Activated CD8-positive, alpha-beta memory T cell treated with anti-CD3 and anti-CD28 coated beads, Interleukin-2, amount 50 U/mL, for 4 hours (primary cell): ENCODE results near the gene ARL14.
"Not testable (repeated sequence)": the region's sequence is repeated elsewhere in the genome, so short reads cannot be mapped to it uniquely, and the experiment has no call there.

Experiments used
- DNase-seq: peaks from one replicate; pipeline ENCODE4 v3.0.0-alpha.2; 2020

ARL14 gene

DNA sequence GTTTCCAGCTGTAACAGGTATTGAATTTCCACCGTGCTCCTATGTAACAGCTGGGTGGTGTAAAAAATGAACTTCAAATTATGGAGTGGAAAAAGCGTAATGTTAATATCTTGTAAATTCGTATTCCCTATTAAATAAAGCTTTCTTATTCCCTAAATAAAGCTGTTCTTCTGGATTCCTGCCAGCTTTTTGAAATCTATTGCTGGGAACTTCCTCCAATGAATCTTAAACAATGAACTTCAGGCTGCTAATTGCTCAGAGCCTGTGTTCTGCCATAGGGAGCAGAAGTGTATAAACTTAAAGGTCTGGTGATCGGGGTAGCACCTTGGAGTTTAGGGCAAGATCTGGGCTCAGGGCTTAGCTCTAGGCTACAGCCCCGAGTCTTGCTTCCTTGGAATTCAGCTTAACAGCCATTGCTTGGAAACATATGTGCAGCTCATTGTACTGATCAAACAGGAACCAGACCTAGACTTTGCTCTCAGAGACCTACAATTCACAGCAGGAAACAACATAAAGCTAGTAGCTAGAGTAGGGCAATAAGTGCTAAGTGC lies 1.4 kb downstream of the ARL14 start:
- no peak for DNase-seq

DNA sequence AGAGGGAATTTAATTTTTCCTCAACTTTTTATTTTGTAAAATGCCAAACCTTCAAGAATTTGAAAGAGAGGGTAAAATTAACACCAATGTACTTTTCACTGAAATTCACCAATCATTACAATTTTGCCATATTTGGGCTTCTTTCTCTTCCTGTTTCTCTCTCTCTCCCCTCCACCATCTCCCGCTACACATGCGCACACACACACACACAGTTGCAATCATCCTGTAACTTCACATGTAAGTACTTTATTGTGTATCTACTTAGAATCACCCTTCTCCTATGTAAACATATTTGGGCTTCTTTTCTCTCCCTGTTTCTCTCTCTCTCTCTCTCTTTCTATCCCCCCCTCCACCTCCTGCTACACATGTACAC lies 7.4 kb downstream of the ARL14 start:
- DNase-seq: no peak

DNA sequence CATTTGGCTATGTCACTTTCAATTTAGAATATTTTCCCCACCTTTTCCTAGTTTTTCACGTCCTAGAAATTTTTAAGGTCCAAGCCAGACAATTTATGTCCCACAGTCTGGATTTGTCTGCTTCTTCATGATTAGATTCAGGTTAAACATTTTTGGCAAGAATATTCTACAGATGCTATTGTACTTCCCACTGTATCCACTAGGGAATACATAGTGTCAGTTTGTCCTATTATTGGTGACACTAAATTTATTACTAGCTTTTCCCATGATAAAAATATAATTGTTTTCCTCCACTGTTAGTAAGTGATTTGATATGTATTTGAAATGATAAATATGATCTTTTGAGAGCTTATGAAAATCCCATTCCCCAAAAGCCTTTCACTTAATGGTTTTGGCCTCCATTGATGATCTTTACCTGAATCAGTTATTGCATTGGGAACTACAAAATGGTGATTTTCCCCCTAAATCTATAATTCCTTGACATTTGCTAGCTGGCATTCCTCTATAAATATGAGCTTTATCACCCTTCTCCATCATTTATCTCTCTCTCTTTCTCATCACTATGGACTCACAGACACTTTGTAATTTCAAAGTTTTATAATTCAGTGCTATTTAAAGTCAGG lies 8.3 kb downstream of the ARL14 start:
- DNase-seq: no peak

DNA sequence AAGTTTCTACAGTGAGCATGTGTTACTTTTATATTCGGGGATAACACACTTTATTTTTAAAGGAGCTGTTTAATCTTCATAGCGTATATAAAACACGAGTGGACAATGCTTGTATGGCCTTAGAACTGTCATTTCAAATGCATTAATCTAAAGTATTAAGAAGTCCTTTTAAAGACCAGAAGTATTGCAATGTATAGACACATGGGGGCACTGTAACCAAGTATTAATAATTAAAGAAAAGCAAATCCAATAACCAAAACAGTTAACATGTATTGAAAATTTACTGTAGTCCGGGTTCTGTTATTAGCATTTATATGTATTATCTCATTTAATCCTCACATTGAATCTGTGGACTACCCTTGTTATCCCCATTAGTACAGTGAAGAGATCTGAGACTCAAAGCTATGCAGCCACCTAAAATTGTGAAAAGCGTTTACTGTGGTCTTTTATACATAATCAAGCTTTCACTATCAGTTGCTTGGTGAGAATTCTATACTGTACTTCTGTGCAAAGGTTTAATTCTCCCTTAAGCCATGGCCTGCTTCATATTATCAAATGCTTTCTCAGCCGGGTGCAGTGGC lies 10.1 kb downstream of the ARL14 start:
- no peak for DNase-seq

DNA sequence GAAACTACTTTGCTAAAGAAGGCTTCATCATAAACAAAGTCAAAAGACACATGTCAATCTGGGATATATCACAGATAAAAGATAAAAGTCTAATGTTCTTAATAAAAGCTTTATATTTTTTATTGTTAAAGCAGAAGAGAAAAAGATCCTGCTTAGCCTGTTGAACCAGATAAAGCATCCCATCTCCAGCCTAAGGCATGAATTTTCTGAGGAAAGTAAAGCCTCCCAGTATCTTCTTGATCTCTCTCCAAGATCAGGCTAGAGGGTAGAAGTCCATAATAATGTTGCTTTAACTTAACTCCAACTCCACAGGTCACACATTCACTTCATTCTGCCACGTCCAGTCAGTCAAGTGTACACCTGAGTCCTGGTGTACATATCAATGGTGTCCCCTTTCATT lies 14.2 kb downstream of the ARL14 start:
- DNase-seq: no peak

DNA sequence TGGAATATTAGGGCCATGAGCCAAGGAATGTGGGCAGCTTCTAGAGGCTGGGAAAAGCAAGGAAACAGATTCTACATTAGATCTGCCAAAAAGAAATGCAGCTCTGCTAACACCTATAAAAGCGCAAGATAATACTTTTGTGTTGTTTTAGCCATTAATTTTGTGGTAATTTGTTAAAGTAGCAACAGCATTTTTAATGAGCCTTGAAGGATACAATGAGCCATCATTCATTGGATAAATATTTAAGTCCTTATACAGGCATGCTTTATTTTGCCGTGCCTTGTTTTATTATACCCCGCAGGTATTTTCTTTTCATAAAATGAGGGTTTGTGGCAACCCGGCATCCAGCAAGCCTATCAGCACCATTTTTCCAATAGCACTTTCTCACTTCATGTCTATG lies 15.0 kb downstream of the ARL14 start:
- DNase-seq: no peak

DNA sequence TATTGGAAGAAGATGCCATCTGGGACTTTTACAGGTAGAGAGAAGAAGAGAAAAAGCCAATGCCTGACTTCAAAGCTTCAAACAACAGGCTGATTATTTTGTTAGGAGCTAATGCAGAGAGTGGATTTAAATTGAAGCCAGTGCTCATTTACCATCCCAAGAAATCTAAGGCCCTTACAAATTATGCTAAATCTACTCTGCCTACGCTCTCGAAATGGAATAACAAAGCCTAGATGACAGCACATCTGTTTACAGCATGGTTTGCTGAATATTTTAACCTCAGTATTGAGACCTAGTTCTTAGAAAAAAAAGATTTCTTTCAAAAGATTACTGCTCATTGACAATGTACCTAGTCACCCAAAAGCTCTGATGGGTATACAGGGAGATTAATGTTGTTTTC lies 16.2 kb downstream of the ARL14 start:
- no peak for DNase-seq

DNA sequence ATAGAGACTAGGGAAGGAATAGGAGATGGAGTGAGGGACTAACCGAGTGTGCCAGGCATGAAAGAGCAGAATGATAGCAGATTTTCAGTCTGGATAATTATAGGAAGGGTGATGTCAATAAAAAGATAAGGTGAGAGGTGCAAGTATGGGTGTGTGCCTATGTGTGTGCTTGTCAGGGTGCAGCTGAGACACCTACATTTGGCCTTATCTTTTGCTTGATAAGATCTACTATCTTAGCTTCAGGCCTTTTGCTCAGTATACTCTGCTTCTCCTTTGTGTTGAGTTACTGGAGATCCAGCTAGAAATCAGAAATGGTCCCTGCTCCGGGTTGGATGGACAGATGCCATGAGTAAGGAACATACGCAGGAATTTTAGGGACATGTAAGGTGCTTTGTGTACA lies 17.4 kb downstream of the ARL14 start:
- no peak for DNase-seq

DNA sequence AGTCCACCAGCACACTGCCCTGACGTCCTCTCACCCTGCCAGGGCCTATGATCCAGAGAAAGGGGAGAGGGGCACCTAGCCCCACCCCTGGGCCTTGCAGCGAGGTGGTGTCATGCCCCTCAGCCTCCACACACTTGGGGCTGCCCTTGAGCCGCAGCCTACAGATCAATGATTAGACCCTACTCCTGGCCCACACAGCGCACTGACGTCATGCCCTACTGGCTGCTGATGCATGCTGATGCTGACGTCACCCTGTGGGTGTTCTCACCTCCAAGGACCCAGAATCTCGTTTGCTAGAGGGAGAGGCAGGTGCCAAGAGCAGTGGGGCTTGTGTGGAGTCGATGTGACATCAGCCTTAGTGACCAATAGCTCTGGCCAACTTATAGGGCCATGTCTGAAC lies 18.0 kb downstream of the ARL14 start:
- no peak for DNase-seq

DNA sequence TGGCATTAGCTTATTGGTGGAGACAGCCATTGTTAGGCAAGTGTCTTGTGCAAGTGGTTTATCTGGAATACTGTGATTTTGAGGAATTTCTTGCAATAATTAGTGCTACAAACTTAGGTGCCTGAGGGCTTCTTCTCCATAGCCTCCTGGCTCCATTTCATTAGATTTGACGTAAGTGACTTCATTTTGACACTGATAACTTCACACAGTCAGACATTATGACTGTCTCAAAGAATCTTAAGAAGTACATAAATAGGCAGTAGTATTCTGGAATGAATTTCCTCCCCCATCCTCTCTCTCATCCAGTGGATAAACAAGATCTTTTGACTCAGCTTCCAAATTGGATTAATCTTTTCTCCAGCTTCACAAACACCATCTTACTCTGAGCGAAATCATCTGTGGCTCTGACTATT lies 19.0 kb downstream of the ARL14 start:
- no peak for DNase-seq

DNA sequence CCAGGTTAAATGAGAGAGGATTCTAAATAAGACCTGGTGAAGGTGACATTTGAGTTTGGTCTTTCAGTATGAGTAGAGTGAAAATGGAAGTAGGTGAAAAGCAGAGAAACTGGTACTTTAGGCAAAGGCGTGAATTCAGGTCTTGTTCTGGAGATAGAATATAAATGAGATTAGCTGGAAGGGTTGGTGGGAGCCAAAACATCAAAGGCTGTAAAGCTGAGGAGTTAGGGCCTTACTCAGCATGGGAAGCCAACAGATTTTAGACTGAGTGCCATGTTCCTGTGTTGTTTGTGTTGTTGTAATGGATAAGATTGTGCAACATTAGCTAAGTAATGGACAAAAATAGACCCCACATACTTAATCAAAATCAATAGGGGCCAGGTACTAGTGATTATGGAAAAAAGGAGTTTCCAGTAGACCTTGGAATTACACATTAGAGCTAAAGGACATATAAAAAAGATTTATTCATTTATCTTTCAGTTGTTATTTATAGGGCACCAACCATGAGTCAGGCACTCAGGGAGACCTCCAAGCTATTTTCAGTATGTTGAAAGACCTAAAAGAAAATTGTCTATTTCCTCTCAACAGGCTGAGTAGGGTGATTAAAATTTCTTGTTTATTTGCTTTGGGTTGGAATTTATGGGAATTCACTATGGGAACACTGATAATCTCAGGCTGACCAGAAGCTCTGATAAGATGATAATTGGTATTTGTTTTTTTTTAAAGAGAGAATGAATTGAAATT lies 20.8 kb downstream of the ARL14 start:
- DNase-seq: no peak

DNA sequence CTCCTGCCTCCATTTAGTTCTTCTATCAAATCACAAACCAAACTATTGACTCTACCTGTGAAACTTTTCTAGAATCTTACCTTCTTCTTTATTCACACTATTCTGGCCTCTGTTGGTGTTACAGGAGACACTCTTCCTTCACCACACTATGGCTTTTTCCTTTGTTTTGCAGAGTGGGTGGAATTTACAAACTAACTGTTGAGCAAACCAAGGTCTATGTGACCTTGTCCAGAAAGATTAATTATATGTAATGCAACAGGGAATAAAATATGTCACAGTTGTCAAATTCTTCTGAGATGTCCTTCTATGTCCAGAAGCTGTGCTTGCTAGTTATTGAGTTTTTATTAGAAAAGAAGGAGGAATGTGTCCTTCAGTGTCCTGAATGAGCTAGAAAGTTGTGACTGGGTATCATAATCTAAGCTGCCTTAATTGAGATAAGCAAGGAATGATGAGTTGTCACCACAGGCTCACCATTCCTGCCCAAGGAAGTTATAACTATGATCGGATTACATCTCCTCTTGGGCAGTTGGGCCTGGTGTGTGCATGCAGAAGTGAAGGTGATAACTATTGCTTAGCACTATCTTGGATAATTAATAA lies 21.7 kb downstream of the ARL14 start:
- no peak for DNase-seq

DNA sequence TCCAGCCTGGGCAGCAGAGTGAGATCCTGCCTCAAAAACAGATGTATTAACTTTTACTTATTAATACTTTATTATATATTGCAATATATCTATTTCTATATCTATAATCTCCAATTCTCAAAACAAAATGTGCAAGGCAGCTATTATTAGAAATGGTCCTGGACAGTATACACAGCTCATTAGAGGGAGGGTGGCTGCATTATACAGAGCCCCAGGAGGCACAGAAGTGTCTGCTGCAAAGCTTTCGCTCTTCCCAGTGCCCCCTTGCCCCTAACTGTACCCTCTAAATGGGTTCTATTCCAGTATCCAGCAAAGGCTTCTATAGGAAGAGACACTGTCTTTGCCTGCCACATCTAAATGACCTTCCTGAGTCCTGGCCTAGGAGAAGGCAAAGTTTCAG lies 24.5 kb downstream of the ARL14 start:
- no peak for DNase-seq

DNA sequence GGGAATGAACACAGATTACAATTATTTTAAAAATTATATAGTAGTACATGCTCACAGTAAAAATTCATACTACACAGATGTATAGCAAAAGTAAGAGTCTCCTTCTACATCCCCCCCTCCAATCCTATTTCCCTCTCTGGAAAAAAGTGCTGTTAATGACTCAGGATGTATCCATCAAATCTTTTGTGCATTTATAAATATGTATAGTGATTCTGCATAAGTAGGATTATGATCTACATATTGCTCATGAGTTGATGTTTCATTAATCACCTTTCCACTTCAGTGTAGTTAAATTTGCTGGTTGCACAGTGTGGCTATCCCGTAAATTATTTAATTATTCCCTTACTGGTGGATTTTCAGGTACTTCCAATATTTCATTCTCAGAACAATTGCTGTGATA lies 25.3 kb downstream of the ARL14 start:
- no peak for DNase-seq

DNA sequence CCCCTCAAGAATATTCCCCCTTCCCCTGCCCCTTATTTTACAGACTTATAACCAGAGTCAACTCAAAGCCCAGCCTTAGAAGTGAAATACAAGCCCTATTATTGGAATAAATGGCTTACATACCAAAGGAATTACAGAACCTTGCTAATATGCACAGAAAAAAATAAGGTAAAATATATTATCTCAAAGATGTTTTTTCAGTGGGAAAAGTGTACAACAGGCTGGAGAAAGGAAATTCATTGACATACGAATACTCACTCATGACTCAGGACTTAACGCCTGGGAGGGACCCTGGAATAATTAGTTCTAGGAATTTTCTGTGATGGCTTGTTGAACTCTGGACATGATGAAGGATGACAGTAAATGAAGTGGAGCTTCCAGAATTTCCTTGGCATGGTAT lies 27.0 kb downstream of the ARL14 start:
- no peak for DNase-seq

DNA sequence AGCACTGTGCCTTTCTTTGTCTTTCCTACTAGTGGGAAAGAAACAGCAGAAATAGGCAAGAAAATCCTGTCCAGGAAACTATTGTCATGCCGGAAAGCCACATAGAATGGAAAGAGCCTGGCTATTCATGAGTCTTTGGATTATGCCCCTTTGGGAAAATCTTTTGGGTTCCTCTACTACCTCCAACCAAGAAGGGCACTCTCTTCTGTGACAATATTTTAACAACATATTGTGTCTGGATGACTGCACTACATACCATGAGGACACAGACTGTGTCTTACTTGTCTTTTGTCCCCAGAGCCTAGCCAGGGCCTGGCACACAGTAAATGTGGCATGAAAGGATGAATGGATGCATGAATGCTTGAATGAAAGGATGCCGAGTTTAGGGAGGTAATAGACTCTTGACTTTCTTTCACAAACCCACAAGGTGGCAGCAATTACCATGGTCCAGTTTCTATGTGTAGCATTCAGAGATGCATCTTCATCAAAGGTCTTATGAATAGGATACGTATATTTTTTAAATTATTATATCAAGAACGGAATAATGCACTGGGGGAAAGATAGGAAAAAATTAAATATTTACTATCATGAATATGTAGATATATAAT lies 30.3 kb downstream of the ARL14 start:
- DNase-seq: no peak

DNA sequence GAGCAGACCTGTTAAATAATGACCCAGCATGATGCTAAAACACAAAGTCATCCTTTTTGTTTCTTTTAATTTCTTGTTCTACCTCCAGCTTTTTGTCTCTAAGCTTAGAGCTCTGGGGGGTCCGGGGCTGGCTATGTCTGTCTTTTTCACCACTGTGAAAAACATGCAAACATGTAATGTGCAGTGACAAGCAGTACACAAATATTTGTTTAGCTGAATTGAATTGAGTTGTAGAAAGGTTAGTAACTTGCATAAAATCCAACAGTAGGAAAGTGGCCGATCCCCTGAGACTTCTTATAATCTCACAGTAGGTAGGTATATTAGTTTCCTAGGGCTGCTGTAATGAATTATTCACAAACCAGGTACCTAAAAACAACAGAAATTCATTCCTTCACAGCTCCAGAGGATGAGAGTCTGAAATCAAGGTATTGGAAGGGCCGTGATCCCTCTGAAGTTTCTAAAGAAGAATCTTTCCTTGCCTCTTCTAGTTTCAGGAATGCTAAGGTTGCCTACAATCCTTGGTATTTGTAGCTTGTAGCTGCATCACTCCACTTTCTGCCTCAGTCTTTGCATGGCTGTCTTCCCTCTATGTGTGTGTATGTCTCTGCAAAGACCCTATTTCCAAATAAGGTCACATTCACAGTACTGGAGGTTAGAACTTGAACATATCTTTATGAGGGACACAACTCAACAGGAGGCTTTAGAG lies 32.7 kb downstream of the ARL14 start:
- DNase-seq: no peak

DNA sequence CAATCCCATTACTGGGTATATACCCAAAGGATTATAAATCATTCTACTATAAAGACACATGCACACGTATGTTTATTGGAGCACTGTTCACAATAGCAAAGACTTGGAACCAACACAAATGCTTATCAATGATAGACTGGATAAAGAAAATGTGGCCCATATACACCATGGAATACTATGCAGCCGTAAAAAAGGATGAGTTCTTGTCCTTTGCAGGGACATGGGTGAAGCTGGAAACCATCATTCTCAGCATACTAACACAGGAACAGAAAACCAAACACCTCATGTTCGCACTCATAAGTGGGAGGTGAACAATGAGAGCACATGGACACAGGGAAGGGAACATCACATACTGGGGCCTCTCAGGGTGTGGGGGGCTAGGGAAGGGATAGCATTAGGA lies 36.2 kb downstream of the ARL14 start:
- not testable (repeated sequence) for DNase-seq

DNA sequence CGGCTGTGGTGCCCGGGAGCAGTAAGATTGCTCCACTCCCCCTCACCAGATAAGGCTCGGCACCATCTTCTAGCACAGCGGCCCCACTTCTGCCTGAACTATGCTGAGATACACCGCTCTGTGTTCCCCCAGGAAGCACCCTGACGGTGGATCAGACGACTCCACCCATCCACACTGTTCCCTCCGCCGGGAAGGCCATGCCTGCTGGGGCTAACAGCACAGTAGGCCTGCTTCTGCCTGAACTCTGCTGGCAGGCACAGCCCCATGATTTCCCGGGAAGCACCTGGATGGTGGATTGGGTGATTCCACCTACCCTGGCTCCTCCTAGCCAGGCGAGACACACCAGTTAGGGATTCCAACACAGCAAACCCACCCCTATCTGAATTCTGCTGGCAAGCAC lies 42.8 kb downstream of the ARL14 start:
- DNase-seq: no peak

DNA sequence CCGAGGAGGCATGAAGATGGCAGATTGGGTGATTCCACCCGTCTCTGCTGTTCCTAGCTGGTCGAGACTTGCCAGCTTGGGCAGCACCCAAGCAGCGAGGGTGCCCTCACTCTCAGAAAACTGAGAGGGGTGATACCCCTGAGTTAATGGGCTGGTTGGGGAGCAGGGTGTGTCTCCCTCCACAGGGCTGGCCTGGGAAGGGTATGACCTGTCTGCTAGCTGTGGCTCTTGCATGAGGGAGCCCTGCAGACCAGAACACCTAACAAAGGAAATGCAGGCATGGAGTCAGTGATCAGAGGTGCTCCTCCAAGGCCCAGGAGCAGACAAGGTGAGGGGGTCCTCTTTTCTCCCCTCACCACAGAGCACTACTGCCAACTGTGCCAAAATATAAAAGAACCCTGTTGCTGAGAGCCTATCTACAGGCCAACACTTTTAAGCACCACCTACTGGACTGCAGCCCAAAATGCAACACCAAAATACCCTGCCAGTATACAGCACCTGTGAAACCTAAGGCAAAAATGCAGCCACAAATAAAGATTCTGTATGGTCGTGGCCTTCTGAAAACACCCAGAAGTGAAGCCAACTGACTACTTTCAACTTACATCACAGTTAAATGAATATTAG lies 43.3 kb downstream of the ARL14 start:
- no peak for DNase-seq

DNA sequence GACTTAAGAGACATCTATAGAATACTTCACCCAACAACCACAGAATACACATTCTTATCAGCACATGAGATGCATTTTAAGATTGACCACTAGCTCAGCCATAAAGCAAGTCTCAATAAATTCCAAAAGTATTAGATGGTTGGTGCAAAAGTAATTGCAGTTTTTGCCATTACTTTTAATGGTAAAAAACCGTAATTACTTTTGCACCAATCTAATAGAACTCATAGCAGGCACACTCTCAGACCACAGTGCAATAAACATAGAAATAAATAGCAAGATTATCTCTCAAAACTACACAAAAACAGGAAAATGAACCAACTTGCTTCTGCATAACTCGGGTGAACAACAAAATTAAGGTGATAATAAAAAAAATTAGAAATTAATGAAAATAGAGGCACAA lies 45.4 kb downstream of the ARL14 start:
- no peak for DNase-seq

DNA sequence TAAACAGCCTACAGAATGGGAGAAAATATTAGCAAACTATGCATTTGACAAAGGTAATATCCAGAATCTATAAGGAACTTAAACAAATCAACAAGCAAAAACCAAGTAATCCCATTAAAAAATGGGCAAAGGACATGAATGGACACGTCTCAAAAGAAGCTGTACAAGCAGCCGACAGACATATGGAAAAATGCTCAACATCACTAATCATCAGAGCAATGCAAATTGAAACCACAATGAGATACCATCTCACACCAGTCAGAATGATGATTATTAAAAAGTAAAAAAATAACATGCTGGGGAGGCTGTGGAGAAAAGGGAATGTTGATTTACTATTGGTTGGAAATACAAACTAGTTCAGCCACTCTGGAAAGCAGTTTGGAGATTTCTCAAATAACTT lies 48.4 kb downstream of the ARL14 start:
- DNase-seq: no peak
